Common myeloid progenitor, CD34-positive (primary cell): Measurements from ENCODE around the gene TFDP3.
A peak's percentile ranks its signal among the peaks of the same experiment; 100 is the strongest.

Source experiments
- CTCF ChIA-PET: fragments of 350-600 bp; sonication (Branson Sonifier 250); formaldehyde crosslinking; loops from one replicate; lab custom pipeline; 2021; ENCODE audit warnings: antibody characterized with exemption; lab: Charles Lee
- POLR2A ChIA-PET: fragments of 350-600 bp; sonication (Branson Sonifier 250); formaldehyde crosslinking; loops from one replicate; lab custom pipeline; 2021; ENCODE audit warnings: antibody characterized with exemption; lab: Charles Lee
- DNase-seq, 3 donors: peaks; one replicate each; pipeline versions ENCODE4 v3.0.0 to v3.0.0-alpha.2; 2013
- H3K27ac ChIP-seq, 2 experiments: 1 replicate in 1 of 2; 2 replicates in 1 of 2; pipeline ENCODE4 v1.7.0; 2013; ENCODE audit warnings: inconsistent platforms in 2 of 2, low read length in 2 of 2, mild to moderate bottlenecking in 2 of 2, low read depth in 1 of 2, moderate library complexity in 1 of 2; ENCODE audit not compliant: severe bottlenecking in 2 of 2, insufficient read depth in 1 of 2, poor library complexity in 1 of 2
- H3K27me3 ChIP-seq, 5 experiments: replicated peaks in 2 of 5; 1 replicate in 3 of 5; 2 replicates in 2 of 5; pipeline versions ENCODE4 v1.6.1 to v1.7.0; 2013; ENCODE audit warnings: low read length in 4 of 5, mild to moderate bottlenecking in 2 of 5, moderate library complexity in 2 of 5, inconsistent platforms in 1 of 5; ENCODE audit not compliant: insufficient read depth in 5 of 5, control insufficient read depth in 4 of 5
- H3K36me3 ChIP-seq, 4 experiments: 1 replicate in 2 of 4; 2 replicates in 2 of 4; pipeline versions ENCODE4 v1.6.1 to v1.7.0; 2013; ENCODE audit warnings: low read length in 3 of 4, control low read depth in 1 of 4, mild to moderate bottlenecking in 1 of 4; ENCODE audit not compliant: control insufficient read depth in 4 of 4, insufficient read depth in 4 of 4
- H3K4me1 ChIP-seq, 4 experiments: 1 replicate in 3 of 4; 2 replicates in 1 of 4; pipeline versions ENCODE4 v1.6.1 to v1.7.1; 2013; ENCODE audit warnings: low read length in 3 of 4, mild to moderate bottlenecking in 3 of 4, control low read depth in 1 of 4, inconsistent platforms in 1 of 4, moderate library complexity in 1 of 4; ENCODE audit not compliant: control insufficient read depth in 4 of 4, insufficient read depth in 4 of 4; ENCODE audit errors: control extremely low read depth in 1 of 4
- H3K4me3 ChIP-seq, 7 experiments: 1 replicate in 4 of 7; 2 replicates in 3 of 7; pipeline versions ENCODE4 v1.5.1 to v1.7.0; 2013; ENCODE audit warnings: mild to moderate bottlenecking in 7 of 7, low read length in 6 of 7, moderate library complexity in 6 of 7, inconsistent platforms in 2 of 7, low read depth in 2 of 7, control low read depth in 1 of 7; ENCODE audit not compliant: insufficient read depth in 4 of 7, control insufficient read depth in 1 of 7; ENCODE audit errors: extremely low read depth in 1 of 7
- H3K9me3 ChIP-seq, 5 experiments: 1 replicate in 4 of 5; 2 replicates in 1 of 5; pipeline versions ENCODE4 v1.6.1 to v1.7.1; 2013; ENCODE audit warnings: low read length in 4 of 5, mild to moderate bottlenecking in 2 of 5, inconsistent platforms in 1 of 5, low read depth in 1 of 5, moderate library complexity in 1 of 5; ENCODE audit not compliant: control insufficient read depth in 4 of 5, insufficient read depth in 2 of 5; ENCODE audit errors: control extremely low read depth in 1 of 5
- WGBS: methylation state at CpG from one replicate; pipeline ENCODE4 v1.1.5; 2013; ENCODE audit not compliant: insufficient coverage; 5-methylcytosine and 5-hydroxymethylcytosine counted together

The TFDP3 gene

DNA sequence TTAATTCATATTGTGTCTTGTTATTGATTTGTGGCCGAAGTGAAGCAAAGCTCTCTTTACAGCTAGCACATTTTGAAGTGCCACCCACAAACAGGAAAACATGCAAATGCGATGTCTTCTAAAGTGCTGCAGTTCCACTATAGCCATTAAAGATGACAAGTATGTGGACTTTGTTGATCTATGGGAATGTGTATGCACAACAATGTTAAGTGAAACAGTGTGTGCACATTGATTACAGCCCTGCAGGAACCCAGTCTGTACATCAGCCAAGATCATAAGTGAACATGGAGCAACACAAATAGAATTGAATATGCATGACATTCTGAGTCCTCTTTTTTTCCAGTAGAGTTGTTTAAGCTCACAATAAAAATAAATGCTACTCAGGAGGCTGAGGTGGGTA is 43.0 kb downstream of the TFDP3 start:
- Histone ChIP-seq H3K4me3 (no peak overlapping the region), H3K36me3 (no peaks in the 10 kb centered on the region), H3K27ac (no peak overlapping the region), H3K4me1 (no peaks in the 10 kb centered on the region), H3K27me3 (peaks cover 0 to 6% (median 0%) of the 10 kb centered on the region in 5 experiments), H3K9me3 (peaks cover 0 to under 1% (median 0%) of the 10 kb centered on the region in 5 experiments)
- no peak for DNase-seq
- CTCF ChIA-PET, result no interaction called here
- 100% methylated on average over 1 of the region's 2 CpGs for WGBS
- POLR2A ChIA-PET, result no interaction called here

DNA sequence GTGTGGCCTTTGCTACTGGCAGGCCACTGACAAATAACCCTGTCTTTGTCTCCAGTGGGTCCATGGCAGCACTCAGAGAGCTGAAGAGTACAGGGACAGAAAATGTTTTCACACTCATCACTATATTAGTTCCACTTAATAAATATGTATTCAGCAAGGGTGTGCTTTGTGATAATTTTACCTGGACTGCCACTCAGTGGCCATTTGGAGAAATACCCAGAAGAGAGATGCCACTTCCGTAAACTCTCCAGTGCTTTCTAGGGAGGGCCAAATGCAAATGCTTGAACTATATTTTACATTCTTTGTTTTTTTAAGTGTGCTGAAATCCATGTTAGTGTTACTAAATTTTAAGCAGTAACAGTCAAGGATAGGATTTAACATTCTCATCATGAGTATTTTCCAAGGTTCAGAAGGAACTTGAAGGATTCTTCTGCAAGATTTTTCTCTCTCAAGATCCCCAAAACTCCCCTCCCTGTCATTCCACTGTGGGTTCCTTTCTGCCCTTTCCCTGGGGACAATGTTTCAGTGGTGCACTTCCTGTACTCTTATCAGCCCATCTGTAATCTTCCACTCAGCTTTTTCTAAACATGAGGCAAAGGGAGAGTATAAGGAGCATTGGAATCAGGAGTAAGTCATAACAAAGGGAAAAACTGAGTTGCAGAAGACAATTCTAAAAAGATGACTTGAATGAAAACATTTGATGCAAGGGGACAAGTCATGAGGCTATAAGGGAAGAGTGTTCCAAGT is 46.0 kb downstream of the TFDP3 start:
- Histone ChIP-seq H3K9me3 (no peaks in the 10 kb centered on the region), H3K27me3 (peaks cover 0 to 6% (median 0%) of the 10 kb centered on the region in 5 experiments), H3K4me1 (no peaks in the 10 kb centered on the region), H3K4me3 (no peak overlapping the region), H3K36me3 (no peaks in the 10 kb centered on the region), H3K27ac (no peak overlapping the region)
- DNase-seq, result peak in 2 of 3 donors; percentile 34 to 39
- ChIA-PET CTCF (no interaction called here), POLR2A (no interaction called here)
- WGBS, result 20% methylated on average over 1 of the region's 1 CpG
